Sigmoid colon (tissue), 4 donors: Measurements from ENCODE around the gene SMCHD1.

Experiments
- EP300 ChIP-seq, 4 donors: sonication (generic); formaldehyde crosslinking; IDR thresholded peaks; one replicate each; pipeline ENCODE4 v1.6.1; 2017; ENCODE audit warnings: antibody characterized with exemption in 4 of 4
- POLR2A ChIP-seq, 2 donors: fragments of 450-650 bp; IDR thresholded peaks; one replicate each; pipeline ENCODE4 v1.6.1; 2016; ENCODE audit warnings: antibody characterized with exemption in 2 of 2, mild to moderate bottlenecking in 2 of 2, moderate library complexity in 2 of 2
- POLR2AphosphoS5 ChIP-seq, 4 donors: sonication (generic); formaldehyde crosslinking; IDR thresholded peaks; one replicate each; pipeline ENCODE4 v1.6.1; 2017; ENCODE audit warnings: antibody characterized with exemption in 4 of 4
- TF ChIP-seq, protein P1 (sequence below), 4 experiments: fragments of 450-650 bp in 3 of 4; fragments of 200-600 bp in 1 of 4; IDR thresholded peaks; one replicate each; pipeline ENCODE4 v1.5.1; 2016 to 2019; ENCODE audit warnings: antibody characterized with exemption in 4 of 4, mild to moderate bottlenecking in 3 of 4, moderate library complexity in 2 of 4

DNA sequence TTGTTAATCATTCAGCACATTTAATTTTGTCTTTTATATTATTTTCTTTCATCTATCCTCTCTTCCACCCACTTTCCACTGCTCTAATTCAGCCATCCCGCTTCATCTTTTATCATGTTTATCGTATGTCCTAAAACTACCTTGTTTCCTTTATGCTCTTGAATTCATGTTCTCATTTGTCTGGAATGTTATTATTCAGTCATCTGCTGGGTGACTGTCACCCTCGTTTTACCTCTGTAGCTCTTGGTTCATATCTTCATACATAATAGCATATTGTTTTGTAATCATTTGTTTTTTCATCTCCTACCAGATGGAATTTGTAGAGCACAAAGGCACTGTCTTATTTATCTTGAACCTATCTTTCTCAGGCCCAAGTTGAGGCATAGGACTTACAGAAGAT, 37.0 kb downstream of the SMCHD1 start:
- TF ChIP-seq, protein P1, sequence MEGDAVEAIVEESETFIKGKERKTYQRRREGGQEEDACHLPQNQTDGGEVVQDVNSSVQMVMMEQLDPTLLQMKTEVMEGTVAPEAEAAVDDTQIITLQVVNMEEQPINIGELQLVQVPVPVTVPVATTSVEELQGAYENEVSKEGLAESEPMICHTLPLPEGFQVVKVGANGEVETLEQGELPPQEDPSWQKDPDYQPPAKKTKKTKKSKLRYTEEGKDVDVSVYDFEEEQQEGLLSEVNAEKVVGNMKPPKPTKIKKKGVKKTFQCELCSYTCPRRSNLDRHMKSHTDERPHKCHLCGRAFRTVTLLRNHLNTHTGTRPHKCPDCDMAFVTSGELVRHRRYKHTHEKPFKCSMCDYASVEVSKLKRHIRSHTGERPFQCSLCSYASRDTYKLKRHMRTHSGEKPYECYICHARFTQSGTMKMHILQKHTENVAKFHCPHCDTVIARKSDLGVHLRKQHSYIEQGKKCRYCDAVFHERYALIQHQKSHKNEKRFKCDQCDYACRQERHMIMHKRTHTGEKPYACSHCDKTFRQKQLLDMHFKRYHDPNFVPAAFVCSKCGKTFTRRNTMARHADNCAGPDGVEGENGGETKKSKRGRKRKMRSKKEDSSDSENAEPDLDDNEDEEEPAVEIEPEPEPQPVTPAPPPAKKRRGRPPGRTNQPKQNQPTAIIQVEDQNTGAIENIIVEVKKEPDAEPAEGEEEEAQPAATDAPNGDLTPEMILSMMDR (IDR thresholded peaks at IDR 0.05): no peak
- TF ChIP-seq POLR2A (IDR thresholded peaks at IDR 0.05): no peak
- no peak for TF ChIP-seq POLR2AphosphoS5 (IDR thresholded peaks at IDR 0.05)
- no peak for TF ChIP-seq EP300 (IDR thresholded peaks at IDR 0.05)
